Measurements from ENCODE around the gene SPACA6.

- no peak for TF ChIP-seq CTCF (conservative IDR thresholded peaks at IDR 0.05; ENCODE audit: low read depth in 2 of 2)
- TF ChIP-seq EZH2 (IDR thresholded peaks at IDR 0.05; ENCODE audit: low read depth, unreplicated experiment): no peak
- no peak for TF ChIP-seq CREB1 (CRISPR knock-in tag; IDR thresholded peaks at IDR 0.05; ENCODE audit: low read depth)
- no peak for TF ChIP-seq JUNB (IDR thresholded peaks at IDR 0.05; ENCODE audit: unreplicated experiment)
- TF ChIP-seq REST (IDR thresholded peaks at IDR 0.05; ENCODE audit: unreplicated experiment): no peak
- TF ChIP-seq POLR2AphosphoS5 (IDR thresholded peaks at IDR 0.05; ENCODE audit: low read depth): no peak
- TF ChIP-seq ETS1 (IDR thresholded peaks at IDR 0.05): no peak
- TF ChIP-seq NANOG (IDR thresholded peaks at IDR 0.05; ENCODE audit: borderline replicate concordance): no peak
- TF ChIP-seq EZH2phosphoT487 (IDR thresholded peaks at IDR 0.05; ENCODE audit: unreplicated experiment): no peak
- TF ChIP-seq STAT1 (IDR thresholded peaks at IDR 0.05; ENCODE audit: unreplicated experiment): no peak
Observed at GRCh38 chr19:51695702-51696315, 2.7 kb downstream of the SPACA6 start.
